Uterus (tissue), 2 donors: ENCODE measurements around the gene STK17A.

Experiments used
- POLR2A ChIP-seq, 2 donors: fragments of 450-650 bp; IDR thresholded peaks; one replicate each; pipeline ENCODE4 v1.6.1; 2016; ENCODE audit warnings: antibody characterized with exemption in 2 of 2, mild to moderate bottlenecking in 1 of 2, moderate library complexity in 1 of 2
- TF ChIP-seq, protein P1 (sequence below), 4 experiments: fragments of 200-600 bp in 2 of 4; fragments of 450-650 bp in 2 of 4; sonication (generic) in 2 of 4; IDR thresholded peaks; one replicate each; pipeline ENCODE4 v1.5.1; 2016 to 2019; ENCODE audit warnings: antibody characterized with exemption in 4 of 4, mild to moderate bottlenecking in 2 of 4, moderate library complexity in 1 of 4

DNA sequence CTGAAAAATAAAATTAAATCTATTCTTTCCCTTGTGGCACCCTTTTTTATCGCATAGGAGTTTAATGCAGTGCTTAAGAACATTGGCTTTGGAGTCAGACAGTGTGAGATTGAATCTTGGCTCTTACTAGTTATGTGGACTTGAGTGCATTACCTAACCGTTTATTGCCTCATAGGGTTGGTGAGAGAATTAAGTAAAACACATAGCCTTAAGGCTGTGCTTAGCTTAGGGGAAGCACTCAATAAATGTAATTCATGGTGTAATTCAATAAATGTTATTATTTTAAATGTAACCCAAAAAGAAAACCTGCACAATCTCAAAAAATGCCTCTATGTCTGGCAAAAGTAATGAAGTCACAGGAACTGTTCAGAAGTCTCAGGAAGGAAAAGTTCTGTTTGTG, 2.7 kb downstream of the STK17A start:
- no peak for TF ChIP-seq POLR2A (IDR thresholded peaks at IDR 0.05)
- TF ChIP-seq, protein P1, sequence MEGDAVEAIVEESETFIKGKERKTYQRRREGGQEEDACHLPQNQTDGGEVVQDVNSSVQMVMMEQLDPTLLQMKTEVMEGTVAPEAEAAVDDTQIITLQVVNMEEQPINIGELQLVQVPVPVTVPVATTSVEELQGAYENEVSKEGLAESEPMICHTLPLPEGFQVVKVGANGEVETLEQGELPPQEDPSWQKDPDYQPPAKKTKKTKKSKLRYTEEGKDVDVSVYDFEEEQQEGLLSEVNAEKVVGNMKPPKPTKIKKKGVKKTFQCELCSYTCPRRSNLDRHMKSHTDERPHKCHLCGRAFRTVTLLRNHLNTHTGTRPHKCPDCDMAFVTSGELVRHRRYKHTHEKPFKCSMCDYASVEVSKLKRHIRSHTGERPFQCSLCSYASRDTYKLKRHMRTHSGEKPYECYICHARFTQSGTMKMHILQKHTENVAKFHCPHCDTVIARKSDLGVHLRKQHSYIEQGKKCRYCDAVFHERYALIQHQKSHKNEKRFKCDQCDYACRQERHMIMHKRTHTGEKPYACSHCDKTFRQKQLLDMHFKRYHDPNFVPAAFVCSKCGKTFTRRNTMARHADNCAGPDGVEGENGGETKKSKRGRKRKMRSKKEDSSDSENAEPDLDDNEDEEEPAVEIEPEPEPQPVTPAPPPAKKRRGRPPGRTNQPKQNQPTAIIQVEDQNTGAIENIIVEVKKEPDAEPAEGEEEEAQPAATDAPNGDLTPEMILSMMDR (IDR thresholded peaks at IDR 0.05), result no peak
